Heart left ventricle (tissue), 13 donors: ENCODE results near the gene WLS.

Experiments used
- POLR2A ChIP-seq, 2 donors: fragments of 450-650 bp; IDR thresholded peaks; one replicate each; pipeline ENCODE4 v1.6.1; 2017; ENCODE audit warnings: antibody characterized with exemption in 2 of 2, mild to moderate bottlenecking in 2 of 2, moderate library complexity in 2 of 2
- TF ChIP-seq, protein P1 (sequence below), 12 donors: fragments of 200-600 bp; sonication (generic) in 4 of 12; IDR thresholded peaks; one replicate each; pipeline versions ENCODE4 v1.5.0 to v1.8.0; 2018 to 2022; ENCODE audit warnings: antibody characterized with exemption in 12 of 12, mild to moderate bottlenecking in 5 of 12
- donor health status: ischemic (EF 13 %, LVEDD 7.1; RV severe dilation, severe dysfunction).
- donor health status: DM: no; HTN: yes; CAD: no.
- donor health status: DM: no; HTN: no; CAD: no.
- donor health status: ischemic (EF 25% LVEDD 6.9; RV normal size, moderate dysfunction).
- donor health status: ischemic (EF 25% LVEDD 5.7; RV mildly dilated, moderate dysfunction).
- donor health status: ischemic (EF 35%, LVEDD 5.7; RV mildly dilated, moderate dysfunction).
- donor health status: nonischemic (EF 11% LVEDD 7.7; RV severe dilation, severe dysfunction).
- donor health status: DM: yes; HTN: yes; CAD: no.
- donor health status: PGD.
- donor health status: ischemic (EF 29% LVEDD 5.4; RV normal size, mild dysfunction).
- donor health status: nonischemic (EF 23%, LVEDD 6.1; RV moderate dilation, normal function).

DNA sequence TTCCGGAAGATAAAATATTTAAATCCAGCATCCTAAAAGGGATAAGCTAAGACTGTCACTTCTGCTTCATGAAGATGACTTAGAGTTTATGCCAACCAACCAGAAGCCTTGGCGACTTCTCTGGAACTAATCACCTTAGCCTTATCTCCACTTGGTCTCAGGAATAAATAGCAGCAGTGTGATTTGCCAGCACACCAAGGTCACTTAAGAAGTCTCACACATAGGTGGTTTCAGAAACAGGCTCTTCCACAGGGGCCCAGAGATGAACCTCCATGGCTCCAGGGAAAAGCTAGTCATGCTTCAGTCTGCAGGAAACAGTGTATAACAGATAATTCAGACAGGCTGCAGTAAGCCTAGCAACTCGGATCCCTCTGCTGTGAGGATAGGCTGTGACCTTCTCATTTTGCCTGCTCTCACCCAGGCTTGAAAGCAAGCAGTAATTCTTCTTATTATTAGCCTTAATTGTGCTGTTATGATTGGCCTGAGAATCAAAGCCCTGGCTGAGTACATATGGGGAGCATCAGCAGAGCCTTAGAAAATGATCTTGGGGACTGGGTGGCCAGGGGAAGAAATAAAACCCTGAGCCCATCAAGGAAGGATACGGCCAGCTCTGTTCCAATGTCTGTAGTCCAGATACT lies 84.7 kb downstream of the WLS start:
- TF ChIP-seq, protein P1, sequence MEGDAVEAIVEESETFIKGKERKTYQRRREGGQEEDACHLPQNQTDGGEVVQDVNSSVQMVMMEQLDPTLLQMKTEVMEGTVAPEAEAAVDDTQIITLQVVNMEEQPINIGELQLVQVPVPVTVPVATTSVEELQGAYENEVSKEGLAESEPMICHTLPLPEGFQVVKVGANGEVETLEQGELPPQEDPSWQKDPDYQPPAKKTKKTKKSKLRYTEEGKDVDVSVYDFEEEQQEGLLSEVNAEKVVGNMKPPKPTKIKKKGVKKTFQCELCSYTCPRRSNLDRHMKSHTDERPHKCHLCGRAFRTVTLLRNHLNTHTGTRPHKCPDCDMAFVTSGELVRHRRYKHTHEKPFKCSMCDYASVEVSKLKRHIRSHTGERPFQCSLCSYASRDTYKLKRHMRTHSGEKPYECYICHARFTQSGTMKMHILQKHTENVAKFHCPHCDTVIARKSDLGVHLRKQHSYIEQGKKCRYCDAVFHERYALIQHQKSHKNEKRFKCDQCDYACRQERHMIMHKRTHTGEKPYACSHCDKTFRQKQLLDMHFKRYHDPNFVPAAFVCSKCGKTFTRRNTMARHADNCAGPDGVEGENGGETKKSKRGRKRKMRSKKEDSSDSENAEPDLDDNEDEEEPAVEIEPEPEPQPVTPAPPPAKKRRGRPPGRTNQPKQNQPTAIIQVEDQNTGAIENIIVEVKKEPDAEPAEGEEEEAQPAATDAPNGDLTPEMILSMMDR (IDR thresholded peaks at IDR 0.05) = no peak
- no peak for TF ChIP-seq POLR2A (IDR thresholded peaks at IDR 0.05)
